A673 (cell line): ENCODE measurements around the gene NIT2. TPM values are rescaled to one million over a fixed set of nuclear protein-coding genes. Genes with fewer than 3 reads are reported as not detected.

Experiments
- BruUV-seq: library from RNA; stranded (reverse); fragments of 400-500 nt; replicated peaks from 2 replicates; lab custom pipeline; 2021; lab: Mats Ljungman, UMichigan
- CTCF ChIA-PET: fragments of 300-600 bp; sonication (Branson Sonifier 250); formaldehyde crosslinking; loops from one replicate; lab custom pipeline; 2022; ENCODE audit warnings: antibody characterized with exemption; lab: Charles Lee
- POLR2A ChIA-PET: fragments of 300-600 bp; sonication (Branson Sonifier 250); formaldehyde crosslinking; loops from one replicate; lab custom pipeline; 2022; ENCODE audit warnings: antibody characterized with exemption; ENCODE audit not compliant: low non-redundant PET; lab: Charles Lee
- DNase-seq: peaks from one replicate; pipeline ENCODE4 v3.0.0-alpha.2; 2015; ENCODE audit warnings: low spot score
- H3K27ac ChIP-seq: fragments of 200-600 bp; sonication (generic); 2 replicates; pipeline ENCODE4 v1.5.1; 2016; ENCODE audit warnings: mixed run types, low read depth, mild to moderate bottlenecking, mixed read lengths, antibody characterized with exemption, low read length; ENCODE audit not compliant: poor library complexity, severe bottlenecking
- H3K27me3 ChIP-seq: fragments of 200-600 bp; sonication (generic); replicated peaks from 2 replicates; pipeline ENCODE4 v1.6.1; 2017; ENCODE audit warnings: mixed run types, low read depth, mild to moderate bottlenecking, mixed read lengths, antibody characterized with exemption, low read length; ENCODE audit not compliant: insufficient read depth, poor library complexity
- H3K36me3 ChIP-seq: fragments of 200-600 bp; sonication (generic); 2 replicates; pipeline ENCODE4 v1.6.1; 2016; ENCODE audit warnings: mixed run types, mild to moderate bottlenecking, mixed read lengths, antibody characterized with exemption, low read length; ENCODE audit not compliant: insufficient read depth, poor library complexity, severe bottlenecking
- H3K4me1 ChIP-seq: fragments of 200-600 bp; sonication (generic); 2 replicates; pipeline ENCODE4 v1.6.1; 2017; ENCODE audit warnings: mixed run types, mild to moderate bottlenecking, mixed read lengths, antibody characterized with exemption, low read length; ENCODE audit not compliant: insufficient read depth, poor library complexity, severe bottlenecking
- H3K4me3 ChIP-seq: fragments of 200-600 bp; sonication (generic); 2 replicates; pipeline ENCODE4 v1.5.1; 2016; ENCODE audit warnings: low read depth, mixed run types, mild to moderate bottlenecking, mixed read lengths, low read length; ENCODE audit not compliant: poor library complexity, severe bottlenecking
- H3K9me3 ChIP-seq: fragments of 200-600 bp; sonication (generic); 2 replicates; pipeline ENCODE4 v1.6.1; 2016; ENCODE audit warnings: mixed run types, low read depth, mild to moderate bottlenecking, mixed read lengths, antibody characterized with exemption, low read length; ENCODE audit not compliant: poor library complexity, severe bottlenecking
- EZH2 ChIP-seq: fragments of 200-600 bp; sonication (generic); IDR thresholded peaks from 2 replicates; pipeline ENCODE4 v1.6.1; 2017; ENCODE audit warnings: borderline replicate concordance, low read depth, mild to moderate bottlenecking, mixed read lengths, antibody characterized with exemption, low read length; ENCODE audit not compliant: poor library complexity, severe bottlenecking
- intact Hi-C: fragments of 100-400 bp; cut with micrococcal nuclease; formaldehyde crosslinking; loops from one replicate; pipeline ENCODE4 v1.10.0; 2022; ENCODE audit not compliant: unreplicated experiment
- total RNA-seq: library from RNA; stranded (reverse); gene quantifications from 2 replicates; pipeline ENCODE4 v1.2.3, GENCODE V29; 2021
- TF ChIP-seq, protein P1 (sequence below): fragments of 300-800, 200-600 bp; sonication (generic); conservative IDR thresholded peaks from 2 replicates; pipeline ENCODE4 v1.5.1; 2017; ENCODE audit warnings: low read depth, mild to moderate bottlenecking, antibody characterized with exemption, low read length, moderate library complexity, mixed read lengths

The NIT2 gene
- total RNA-seq, 1 experiment from 2014 or later, result 57.0 TPM

DNA sequence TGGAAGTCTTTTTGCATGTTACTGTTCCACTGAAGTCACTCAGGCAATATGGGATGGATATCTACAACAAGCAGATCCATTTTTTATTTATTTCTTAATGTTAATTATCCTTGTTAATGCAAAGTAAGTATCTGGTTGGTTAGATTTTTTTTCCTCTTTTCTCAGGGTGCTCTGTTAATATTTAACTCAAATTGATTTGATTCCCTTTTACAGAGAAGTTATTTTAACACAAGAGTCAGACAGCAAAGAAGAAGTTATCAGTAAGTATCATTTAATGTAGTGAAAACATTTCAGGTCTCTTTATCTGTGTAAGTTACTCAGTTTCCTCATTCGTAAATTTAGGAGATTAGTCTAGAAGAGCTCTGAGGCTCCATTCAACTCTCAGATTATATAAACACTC, 39.5 kb upstream of the NIT2 start:
- TF ChIP-seq EZH2, result no peak
- TF ChIP-seq, protein P1, sequence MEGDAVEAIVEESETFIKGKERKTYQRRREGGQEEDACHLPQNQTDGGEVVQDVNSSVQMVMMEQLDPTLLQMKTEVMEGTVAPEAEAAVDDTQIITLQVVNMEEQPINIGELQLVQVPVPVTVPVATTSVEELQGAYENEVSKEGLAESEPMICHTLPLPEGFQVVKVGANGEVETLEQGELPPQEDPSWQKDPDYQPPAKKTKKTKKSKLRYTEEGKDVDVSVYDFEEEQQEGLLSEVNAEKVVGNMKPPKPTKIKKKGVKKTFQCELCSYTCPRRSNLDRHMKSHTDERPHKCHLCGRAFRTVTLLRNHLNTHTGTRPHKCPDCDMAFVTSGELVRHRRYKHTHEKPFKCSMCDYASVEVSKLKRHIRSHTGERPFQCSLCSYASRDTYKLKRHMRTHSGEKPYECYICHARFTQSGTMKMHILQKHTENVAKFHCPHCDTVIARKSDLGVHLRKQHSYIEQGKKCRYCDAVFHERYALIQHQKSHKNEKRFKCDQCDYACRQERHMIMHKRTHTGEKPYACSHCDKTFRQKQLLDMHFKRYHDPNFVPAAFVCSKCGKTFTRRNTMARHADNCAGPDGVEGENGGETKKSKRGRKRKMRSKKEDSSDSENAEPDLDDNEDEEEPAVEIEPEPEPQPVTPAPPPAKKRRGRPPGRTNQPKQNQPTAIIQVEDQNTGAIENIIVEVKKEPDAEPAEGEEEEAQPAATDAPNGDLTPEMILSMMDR, result no peak
- ChIA-PET CTCF (no interaction called here), POLR2A (no interaction called here)
- intact Hi-C loops, result no loop called here
- Histone ChIP-seq H3K4me1 (no peaks in the 10 kb centered on the region), H3K9me3 (no peaks in the 10 kb centered on the region), H3K27ac (no peak overlapping the region), H3K36me3 (peaks cover 4% of the 10 kb centered on the region), H3K27me3 (no peaks in the 10 kb centered on the region), H3K4me3 (no peak overlapping the region)
- no TSS peak for BruUV-seq
- no peak for DNase-seq

DNA sequence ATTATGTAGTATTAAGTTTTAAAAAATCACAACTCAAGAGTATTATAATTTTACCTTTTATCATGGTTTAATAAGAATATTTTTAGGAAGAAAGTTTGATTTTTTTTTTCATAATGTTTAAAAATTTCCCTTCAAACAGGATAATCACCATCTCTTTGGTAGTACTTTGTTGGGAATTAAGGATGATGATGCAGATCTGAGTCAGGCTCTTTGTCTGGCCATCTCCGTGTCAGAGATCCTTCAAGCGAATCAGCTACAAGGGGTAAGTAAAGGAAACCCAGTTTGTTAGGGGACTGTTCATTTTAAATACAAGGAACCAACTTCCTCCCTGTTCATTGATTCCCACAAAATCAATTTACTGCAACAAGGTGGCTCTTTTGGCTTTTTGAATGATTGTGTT, 36.8 kb upstream of the NIT2 start:
- BruUV-seq, result no TSS peak
- no peak for DNase-seq
- CTCF ChIA-PET, result no interaction called here

DNA sequence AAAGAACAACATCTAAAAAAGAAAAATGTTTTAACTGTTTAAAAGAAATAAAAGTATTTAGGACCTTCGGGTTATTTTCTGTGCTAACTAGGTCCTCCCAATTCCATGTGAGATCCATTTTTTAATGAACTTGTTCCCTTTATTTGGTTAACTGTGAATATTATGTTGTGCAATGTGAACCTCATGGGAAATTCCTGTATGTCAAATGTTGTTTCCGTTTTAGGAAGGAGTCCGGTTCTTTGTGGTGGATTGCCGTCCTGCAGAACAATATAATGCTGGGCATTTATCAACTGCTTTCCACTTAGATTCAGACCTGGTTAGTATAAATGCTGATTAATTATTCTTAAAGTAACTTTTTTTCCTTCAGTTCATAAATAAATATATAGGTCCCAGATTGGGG, 35.5 kb upstream of the NIT2 start:
- Histone ChIP-seq H3K36me3 (peaks cover 4% of the 10 kb centered on the region), H3K4me1 (no peaks in the 10 kb centered on the region), H3K4me3 (no peak overlapping the region), H3K27ac (no peak overlapping the region), H3K27me3 (no peaks in the 10 kb centered on the region), H3K9me3 (no peaks in the 10 kb centered on the region)
- CTCF ChIA-PET, result no interaction called here
- intact Hi-C loops, result no loop called here
- POLR2A ChIA-PET, result no interaction called here
- no TSS peak for BruUV-seq
- no peak for DNase-seq
- TF ChIP-seq EZH2, result no peak
- TF ChIP-seq, protein P1, result no peak

More for the DNA sequence above, 36.8 kb upstream of the NIT2 start:
- Histone ChIP-seq H3K27me3 (no peaks in the 10 kb centered on the region), H3K9me3 (no peaks in the 10 kb centered on the region), H3K27ac (no peak overlapping the region), H3K4me1 (no peaks in the 10 kb centered on the region), H3K36me3 (peaks cover 4% of the 10 kb centered on the region), H3K4me3 (no peak overlapping the region)
- intact Hi-C loops, result no loop called here
- POLR2A ChIA-PET, result no interaction called here
- TF ChIP-seq, protein P1, result no peak
- TF ChIP-seq EZH2, result no peak
